Measurements from ENCODE around the gene SETD4.
"Not testable (repeated sequence)": the region's sequence is repeated elsewhere in the genome, so short reads cannot be mapped to it uniquely, and the experiment has no call there.

The SETD4 gene

GRCh38 chr21:36076878-36077655 lies 16.7 kb upstream of the SETD4 start:
- peak; percentile 33 for DNase-seq

GRCh38 chr21:36075953-36076352 lies 15.6 kb upstream of the SETD4 start:
- no peak for DNase-seq

GRCh38 chr21:36075171-36075570 lies 14.8 kb upstream of the SETD4 start:
- DNase-seq, result no peak

- not testable (repeated sequence) for DNase-seq
Measured at GRCh38 chr21:36073911-36074310, 13.6 kb upstream of the SETD4 start.

- DNase-seq, result no peak
Measured at GRCh38 chr21:36073181-36073580, 12.9 kb upstream of the SETD4 start.

- no peak for DNase-seq
Measured at GRCh38 chr21:36072453-36073162, 12.3 kb upstream of the SETD4 start.

GRCh38 chr21:36070999-36071398 lies 10.7 kb upstream of the SETD4 start:
- DNase-seq, result no peak

- DNase-seq, result peak; percentile 94
Measured at GRCh38 chr21:36069713-36070583, 9.6 kb upstream of the SETD4 start, which contains the start of gene CBR1. Gene CBR1, plus strand, starts transcription at chr21:36070024. Its CDS starts 92 bp downstream, at chr21:36070116.

- no peak for DNase-seq
Measured at GRCh38 chr21:36068748-36069398, 8.5 kb upstream of the SETD4 start.

GRCh38 chr21:36065497-36066036 lies 5.2 kb upstream of the SETD4 start:
- DNase-seq, result peak; percentile 58

- no peak for DNase-seq
Measured at GRCh38 chr21:36064085-36064460, 3.7 kb upstream of the SETD4 start.

- DNase-seq, result no peak
Measured at GRCh38 chr21:36063375-36064084, 3.2 kb upstream of the SETD4 start.

- no peak for DNase-seq
Measured at GRCh38 chr21:36061445-36061844, 1.1 kb upstream of the SETD4 start.

GRCh38 chr21:36059823-36060158 lies 535 bp downstream of the SETD4 start:
- no peak for DNase-seq

- no peak for DNase-seq
Measured at GRCh38 chr21:36055551-36055950, 4.8 kb downstream of the SETD4 start.

- no peak for DNase-seq
Measured at GRCh38 chr21:36053715-36054062, 6.6 kb downstream of the SETD4 start.

- no peak for DNase-seq
Measured at GRCh38 chr21:36052860-36053714, 7.2 kb downstream of the SETD4 start.

GRCh38 chr21:36048357-36048756 lies 12.0 kb downstream of the SETD4 start:
- no peak for DNase-seq

- no peak for DNase-seq
Measured at GRCh38 chr21:36047139-36047538, 13.2 kb downstream of the SETD4 start.

- no peak for DNase-seq
Measured at GRCh38 chr21:36045993-36046392, 14.3 kb downstream of the SETD4 start.

- DNase-seq, result no peak
Measured at GRCh38 chr21:36044056-36044455, 16.3 kb downstream of the SETD4 start.

All from hematopoietic multipotent progenitor cell treated with erythropoietin and hydrocortisone succinate and interleukin-3 and kit ligand, for 4 days (in vitro differentiated cells).